ENCODE measurements around the gene PRXL2A. TPM values are rescaled to one million over a fixed set of nuclear protein-coding genes. Genes with fewer than 3 reads are reported as not detected.
A peak's percentile ranks its signal among the peaks of the same experiment; 100 is the strongest.

Gene PRXL2A
- total RNA-seq, 1 donor: 5.1 TPM

DNA sequence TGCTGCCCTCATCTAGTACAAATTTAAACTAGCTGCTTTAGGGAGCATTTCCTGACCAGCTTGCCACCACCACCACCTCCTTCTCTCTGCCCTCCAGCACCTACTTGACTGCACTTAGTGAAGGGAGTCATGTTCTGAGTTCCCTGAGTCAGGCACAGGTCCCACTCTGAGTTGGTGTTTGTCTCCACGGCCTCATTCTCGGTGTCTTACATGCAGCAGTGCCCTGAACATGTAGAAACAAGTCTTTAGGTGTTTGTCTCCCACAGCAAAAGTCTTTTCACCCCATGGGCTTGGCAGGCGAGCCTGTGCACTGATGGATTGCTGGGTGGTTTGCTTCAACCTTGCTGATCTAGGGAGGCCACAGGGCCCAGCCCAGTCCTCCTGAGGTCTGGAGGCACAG, 62.6 kb downstream of the PRXL2A start:
- no peak overlapping the region for H3K27ac ChIP-seq (ENCODE audit: low read depth, low read length)
- peaks cover 3% of the 10 kb centered on the region for H4K20me1 ChIP-seq (ENCODE audit: insufficient read depth, low read length)

DNA sequence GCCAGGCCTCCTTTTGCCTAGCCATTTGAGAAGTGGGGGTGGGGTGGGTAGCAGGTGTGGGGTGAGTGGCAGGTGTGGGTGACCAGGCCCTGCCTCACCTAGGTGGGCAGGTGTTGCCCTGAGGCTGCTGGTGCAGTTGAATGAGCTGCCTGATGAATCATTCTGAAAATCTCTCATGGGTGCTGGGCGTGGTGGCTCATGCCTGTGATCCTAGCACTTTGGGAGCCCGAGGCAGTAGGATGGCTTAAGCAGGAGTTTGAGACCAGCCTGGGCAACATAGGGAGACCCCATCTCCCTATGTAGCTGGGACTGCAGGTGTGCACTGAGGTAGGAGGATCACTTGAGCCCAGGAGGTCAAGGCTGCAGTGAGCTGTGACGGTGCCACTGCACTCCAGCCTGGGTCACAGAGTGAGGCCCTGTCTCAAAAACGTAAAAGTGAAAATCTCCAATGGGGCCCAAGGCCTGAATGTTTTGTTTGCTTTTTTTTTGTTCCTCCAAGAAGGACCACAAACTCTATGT, 63.4 kb downstream of the PRXL2A start:
- H4K20me1 ChIP-seq (ENCODE audit: insufficient read depth, low read length): peaks cover 3% of the 10 kb centered on the region
- H2AFZ ChIP-seq (ENCODE audit: low read length): no peak overlapping the region
- peak overlapping the region; percentile 37 for H3K4me2 ChIP-seq (ENCODE audit: insufficient read depth, low read length)
- H3K27me3 ChIP-seq (ENCODE audit: insufficient read depth, low read length): no peaks in the 10 kb centered on the region
- no peaks in the 10 kb centered on the region for H3K9me3 ChIP-seq (ENCODE audit: low read depth, low read length)
- peaks cover 37% of the 10 kb centered on the region for H3K4me1 ChIP-seq (ENCODE audit: insufficient read depth, low read length)
- TF ChIP-seq, protein P1, sequence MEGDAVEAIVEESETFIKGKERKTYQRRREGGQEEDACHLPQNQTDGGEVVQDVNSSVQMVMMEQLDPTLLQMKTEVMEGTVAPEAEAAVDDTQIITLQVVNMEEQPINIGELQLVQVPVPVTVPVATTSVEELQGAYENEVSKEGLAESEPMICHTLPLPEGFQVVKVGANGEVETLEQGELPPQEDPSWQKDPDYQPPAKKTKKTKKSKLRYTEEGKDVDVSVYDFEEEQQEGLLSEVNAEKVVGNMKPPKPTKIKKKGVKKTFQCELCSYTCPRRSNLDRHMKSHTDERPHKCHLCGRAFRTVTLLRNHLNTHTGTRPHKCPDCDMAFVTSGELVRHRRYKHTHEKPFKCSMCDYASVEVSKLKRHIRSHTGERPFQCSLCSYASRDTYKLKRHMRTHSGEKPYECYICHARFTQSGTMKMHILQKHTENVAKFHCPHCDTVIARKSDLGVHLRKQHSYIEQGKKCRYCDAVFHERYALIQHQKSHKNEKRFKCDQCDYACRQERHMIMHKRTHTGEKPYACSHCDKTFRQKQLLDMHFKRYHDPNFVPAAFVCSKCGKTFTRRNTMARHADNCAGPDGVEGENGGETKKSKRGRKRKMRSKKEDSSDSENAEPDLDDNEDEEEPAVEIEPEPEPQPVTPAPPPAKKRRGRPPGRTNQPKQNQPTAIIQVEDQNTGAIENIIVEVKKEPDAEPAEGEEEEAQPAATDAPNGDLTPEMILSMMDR (IDR thresholded peaks at IDR 0.05; ENCODE audit: extremely low read depth, low read depth, low read length): no peak
- no peak overlapping the region for H3K4me3 ChIP-seq (ENCODE audit: insufficient read depth, low read length)
- DNase-seq (ENCODE audit: insufficient read length, low spot score, missing footprints): no peak
- peaks cover 4% of the 10 kb centered on the region for H3K36me3 ChIP-seq (ENCODE audit: insufficient read depth, low read length)
- peak overlapping the region; percentile 75 for H3K27ac ChIP-seq (ENCODE audit: low read depth, low read length)
- H3K79me2 ChIP-seq (ENCODE audit: insufficient read depth, low read length): peaks cover 67% of the 10 kb centered on the region

More for the DNA sequence above, 62.6 kb downstream of the PRXL2A start:
- TF ChIP-seq, protein P1 (IDR thresholded peaks at IDR 0.05; ENCODE audit: extremely low read depth, low read depth, low read length): no peak
- no peak overlapping the region for H2AFZ ChIP-seq (ENCODE audit: low read length)
- no peak for DNase-seq (ENCODE audit: insufficient read length, low spot score, missing footprints)
- peaks cover 4% of the 10 kb centered on the region for H3K36me3 ChIP-seq (ENCODE audit: insufficient read depth, low read length)
- peaks cover 34% of the 10 kb centered on the region for H3K4me1 ChIP-seq (ENCODE audit: insufficient read depth, low read length)
- H3K9me3 ChIP-seq (ENCODE audit: low read depth, low read length): no peaks in the 10 kb centered on the region
- no peak overlapping the region for H3K4me3 ChIP-seq (ENCODE audit: insufficient read depth, low read length)
- no peaks in the 10 kb centered on the region for H3K27me3 ChIP-seq (ENCODE audit: insufficient read depth, low read length)
- peaks cover 71% of the 10 kb centered on the region for H3K79me2 ChIP-seq (ENCODE audit: insufficient read depth, low read length)
- H3K4me2 ChIP-seq (ENCODE audit: insufficient read depth, low read length): no peak overlapping the region

DNA sequence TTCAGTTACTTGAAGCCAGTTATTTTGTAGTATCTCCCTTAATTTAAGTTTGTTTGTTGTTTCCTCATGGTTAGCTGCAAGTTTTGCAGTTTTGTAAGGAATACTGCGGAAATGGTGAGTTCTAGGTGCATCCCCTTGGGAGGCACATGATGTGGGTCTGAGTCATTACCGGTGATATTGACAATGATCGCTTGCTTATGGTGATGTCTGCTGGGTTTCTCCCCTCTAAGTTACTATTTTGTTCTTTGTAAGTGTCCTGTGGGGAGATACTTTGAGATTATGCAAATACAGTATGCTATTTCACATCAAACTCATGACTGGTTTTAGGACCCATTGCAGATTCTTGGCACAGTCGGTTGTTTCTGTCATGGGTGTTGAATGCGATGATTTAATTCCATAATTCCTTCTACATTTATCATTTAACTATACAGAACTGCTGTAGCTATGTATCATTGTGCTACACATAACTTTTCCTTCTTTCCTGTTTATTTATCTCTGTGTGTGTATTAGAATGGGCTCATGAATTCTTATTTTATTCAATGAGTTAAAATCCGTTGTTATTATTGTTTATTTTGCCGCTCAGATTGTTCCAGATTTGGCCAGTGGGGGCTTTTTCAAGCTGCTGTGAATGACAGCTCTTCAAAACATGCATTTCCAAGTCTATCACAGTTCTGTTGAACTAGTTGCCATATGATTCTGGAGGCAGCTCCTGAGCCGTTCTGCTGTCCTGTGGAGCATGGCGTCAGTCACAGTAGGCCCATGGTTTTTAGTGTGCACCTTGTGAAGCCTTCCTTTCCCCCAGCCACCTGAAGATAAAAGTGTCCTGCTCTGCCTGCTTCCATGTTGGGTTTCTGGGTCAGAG, 64.1 kb downstream of the PRXL2A start:
- Histone ChIP-seq H3K4me3 (ENCODE audit: insufficient read depth, low read length) (no peak overlapping the region), H3K4me2 (ENCODE audit: insufficient read depth, low read length) (peak overlapping the region; percentile 37), H3K79me2 (ENCODE audit: insufficient read depth, low read length) (peaks cover 67% of the 10 kb centered on the region), H3K27me3 (ENCODE audit: insufficient read depth, low read length) (no peaks in the 10 kb centered on the region), H3K4me1 (ENCODE audit: insufficient read depth, low read length) (peaks cover 41% of the 10 kb centered on the region), H4K20me1 (ENCODE audit: insufficient read depth, low read length) (peaks cover 4% of the 10 kb centered on the region), H3K36me3 (ENCODE audit: insufficient read depth, low read length) (peaks cover 4% of the 10 kb centered on the region), H3K27ac (ENCODE audit: low read depth, low read length) (peak overlapping the region; percentile 75), H2AFZ (ENCODE audit: low read length) (no peak overlapping the region), H3K9me3 (ENCODE audit: low read depth, low read length) (peaks cover 2% of the 10 kb centered on the region)
- TF ChIP-seq, protein P1 (IDR thresholded peaks at IDR 0.05; ENCODE audit: extremely low read depth, low read depth, low read length): no peak
- DNase-seq (ENCODE audit: insufficient read length, low spot score, missing footprints): peak; percentile 92

DNA sequence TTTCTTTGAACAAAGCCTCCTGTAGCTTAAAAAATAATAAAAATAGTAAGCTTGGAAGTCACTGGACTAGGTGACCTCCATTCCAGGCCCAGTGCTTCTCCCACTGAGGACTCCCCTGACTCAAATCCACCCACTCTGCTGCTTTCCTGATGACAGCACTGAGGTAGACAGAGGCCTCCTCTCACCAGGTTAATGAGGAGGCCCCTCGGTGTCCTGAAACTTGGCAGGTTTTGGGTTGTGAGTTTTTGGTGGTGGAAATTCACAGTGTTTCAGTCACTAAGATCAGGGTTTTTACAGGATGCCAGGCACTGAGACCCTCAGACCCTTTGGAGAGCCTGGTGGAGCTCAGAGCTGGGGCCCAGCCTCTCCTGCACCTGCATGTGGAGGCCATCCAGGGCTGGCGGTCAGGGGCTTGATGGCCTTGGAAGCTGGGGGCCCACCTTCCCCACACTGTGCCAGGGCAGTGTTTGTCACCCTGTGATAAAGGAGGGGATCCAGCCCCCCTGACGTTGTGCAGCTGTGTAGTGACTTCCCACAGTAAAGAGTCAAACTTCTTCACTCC, 64.8 kb downstream of the PRXL2A start:
- Histone ChIP-seq H3K79me2 (ENCODE audit: insufficient read depth, low read length) (peaks cover 63% of the 10 kb centered on the region), H2AFZ (ENCODE audit: low read length) (no peak overlapping the region), H3K4me2 (ENCODE audit: insufficient read depth, low read length) (peak overlapping the region; percentile 28), H4K20me1 (ENCODE audit: insufficient read depth, low read length) (peaks cover 8% of the 10 kb centered on the region), H3K36me3 (ENCODE audit: insufficient read depth, low read length) (peaks cover 4% of the 10 kb centered on the region), H3K27me3 (ENCODE audit: insufficient read depth, low read length) (no peaks in the 10 kb centered on the region), H3K9me3 (ENCODE audit: low read depth, low read length) (peaks cover 5% of the 10 kb centered on the region), H3K27ac (ENCODE audit: low read depth, low read length) (peak overlapping the region; percentile 75), H3K4me1 (ENCODE audit: insufficient read depth, low read length) (peaks cover 41% of the 10 kb centered on the region), H3K4me3 (ENCODE audit: insufficient read depth, low read length) (no peak overlapping the region)
- TF ChIP-seq, protein P1 (IDR thresholded peaks at IDR 0.05; ENCODE audit: extremely low read depth, low read depth, low read length): no peak
- no peak for DNase-seq (ENCODE audit: insufficient read length, low spot score, missing footprints)
